ENCODE results near the gene DACT2. TPM values are rescaled to one million over a fixed set of nuclear protein-coding genes. Genes with fewer than 3 reads are reported as not detected.

Gene DACT2
- total RNA-seq, 1 experiment from 2014 or later: not detected

DNA sequence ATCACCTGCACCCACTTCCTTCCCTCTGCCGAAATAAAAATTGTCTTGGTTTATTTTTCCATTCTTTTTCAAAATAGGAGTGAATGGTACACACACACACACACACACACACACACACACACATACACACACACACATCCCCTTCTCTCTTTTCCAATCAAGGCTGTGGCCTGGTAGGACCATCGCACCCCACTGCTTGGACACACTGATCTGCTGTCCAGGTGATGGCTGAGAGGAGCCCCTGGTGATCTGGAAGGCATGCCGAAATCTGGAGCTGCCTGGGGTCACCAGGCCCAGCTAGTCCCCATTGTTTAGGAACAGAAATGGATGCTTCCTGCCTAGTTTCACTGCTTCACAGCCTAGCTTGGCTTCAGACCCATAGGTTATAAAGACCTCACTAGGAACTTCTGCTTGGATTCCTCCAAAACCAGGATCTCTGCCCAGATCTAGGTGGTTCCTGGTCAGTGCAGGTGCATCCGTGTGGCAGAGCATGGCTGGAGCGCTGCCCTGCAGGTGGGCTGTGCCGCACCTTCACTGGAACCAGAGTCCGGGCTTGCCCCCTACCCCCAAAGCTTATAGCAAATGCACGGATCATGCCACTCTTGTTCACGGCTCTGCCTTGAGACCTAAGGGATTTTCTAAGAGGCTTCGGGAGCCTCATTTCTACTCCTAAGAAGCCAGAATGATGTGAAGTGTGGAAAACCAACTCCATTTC, 42.9 kb upstream of the DACT2 start:
- Histone ChIP-seq H3K9ac (ENCODE audit: low read length) (no peak overlapping the region), H3K27ac (ENCODE audit: low read depth, low read length) (no peak overlapping the region), H3K4me1 (ENCODE audit: control insufficient read depth in 1 of 2, insufficient read depth in 2 of 2, low read length in 2 of 2) (no peaks in the 10 kb centered on the region), H3K4me3 (replicated peaks in 1 of 2; ENCODE audit: low read depth in 1 of 2, low read length in 2 of 2) (no peak overlapping the region), H3K36me3 (ENCODE audit: control insufficient read depth in 1 of 2, insufficient read depth in 2 of 2, low read length in 2 of 2) (no peaks in the 10 kb centered on the region), H3K9me2 (ENCODE audit: insufficient read depth) (no peaks in the 10 kb centered on the region), H4K20me1 (ENCODE audit: insufficient read depth) (no peaks in the 10 kb centered on the region), H3K27me3 (ENCODE audit: insufficient read depth, low read length) (no peaks in the 10 kb centered on the region), H3K79me2 (ENCODE audit: insufficient read depth, low read length) (no peaks in the 10 kb centered on the region), H3K4me2 (ENCODE audit: low read length) (no peak overlapping the region), H2AFZ (ENCODE audit: low read depth, low read length, poor library complexity, severe bottlenecking) (no peak overlapping the region), H3K9me3 (ENCODE audit: control insufficient read depth in 1 of 2, insufficient read depth in 1 of 2, low read depth in 1 of 2, low read length in 2 of 2) (no peaks in the 10 kb centered on the region)
- CTCF ChIA-PET: interaction anchor here (1.2 kb wide), 1 partner anchor 7 kb away, joined by 3 read pairs; no protein-coding TSS in a partner anchor
- RAD21 ChIA-PET (ENCODE audit: low non-redundant PET in 1 of 2, low total read pairs in 2 of 2, uncharacterized antibody in 2 of 2, unreplicated experiment in 2 of 2): no interaction called here
- ATAC-seq (no peak), DNase-seq (ENCODE audit: low read depth, low spot score) (no peak)
- TF ChIP-seq ELF1 (IDR thresholded peaks at IDR 0.05; ENCODE audit: borderline replicate concordance, low read depth) (no peak), TCF7L2 (IDR thresholded peaks at IDR 0.05; ENCODE audit: borderline replicate concordance, extremely low read depth, insufficient read depth, insufficient read length) (no peak), ZFX (IDR thresholded peaks at IDR 0.05) (no peak), RAD21 (IDR thresholded peaks at IDR 0.05; ENCODE audit: low read depth) (no peak), EZH2 (IDR thresholded peaks at IDR 0.05) (no peak), EZH2phosphoT487 (IDR thresholded peaks at IDR 0.05; ENCODE audit: borderline replicate concordance) (no peak), FOSL1 (IDR thresholded peaks at IDR 0.05; ENCODE audit: low read depth) (no peak), ZNF274 (IDR thresholded peaks at IDR 0.05; ENCODE audit: low read depth, low read length) (no peak), SRF (IDR thresholded peaks at IDR 0.05; ENCODE audit: low read depth) (no peak), SIN3A (IDR thresholded peaks at IDR 0.05; ENCODE audit: low read depth) (no peak), CEBPB (IDR thresholded peaks at IDR 0.05; ENCODE audit: low read depth) (no peak), EGR1 (IDR thresholded peaks at IDR 0.05; ENCODE audit: low read depth) (no peak), SP1 (IDR thresholded peaks at IDR 0.05; ENCODE audit: low read depth) (no peak)
- TF ChIP-seq, protein P1, sequence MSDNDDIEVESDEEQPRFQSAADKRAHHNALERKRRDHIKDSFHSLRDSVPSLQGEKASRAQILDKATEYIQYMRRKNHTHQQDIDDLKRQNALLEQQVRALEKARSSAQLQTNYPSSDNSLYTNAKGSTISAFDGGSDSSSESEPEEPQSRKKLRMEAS (IDR thresholded peaks at IDR 0.05): no peak
- TF ChIP-seq, protein P2, sequence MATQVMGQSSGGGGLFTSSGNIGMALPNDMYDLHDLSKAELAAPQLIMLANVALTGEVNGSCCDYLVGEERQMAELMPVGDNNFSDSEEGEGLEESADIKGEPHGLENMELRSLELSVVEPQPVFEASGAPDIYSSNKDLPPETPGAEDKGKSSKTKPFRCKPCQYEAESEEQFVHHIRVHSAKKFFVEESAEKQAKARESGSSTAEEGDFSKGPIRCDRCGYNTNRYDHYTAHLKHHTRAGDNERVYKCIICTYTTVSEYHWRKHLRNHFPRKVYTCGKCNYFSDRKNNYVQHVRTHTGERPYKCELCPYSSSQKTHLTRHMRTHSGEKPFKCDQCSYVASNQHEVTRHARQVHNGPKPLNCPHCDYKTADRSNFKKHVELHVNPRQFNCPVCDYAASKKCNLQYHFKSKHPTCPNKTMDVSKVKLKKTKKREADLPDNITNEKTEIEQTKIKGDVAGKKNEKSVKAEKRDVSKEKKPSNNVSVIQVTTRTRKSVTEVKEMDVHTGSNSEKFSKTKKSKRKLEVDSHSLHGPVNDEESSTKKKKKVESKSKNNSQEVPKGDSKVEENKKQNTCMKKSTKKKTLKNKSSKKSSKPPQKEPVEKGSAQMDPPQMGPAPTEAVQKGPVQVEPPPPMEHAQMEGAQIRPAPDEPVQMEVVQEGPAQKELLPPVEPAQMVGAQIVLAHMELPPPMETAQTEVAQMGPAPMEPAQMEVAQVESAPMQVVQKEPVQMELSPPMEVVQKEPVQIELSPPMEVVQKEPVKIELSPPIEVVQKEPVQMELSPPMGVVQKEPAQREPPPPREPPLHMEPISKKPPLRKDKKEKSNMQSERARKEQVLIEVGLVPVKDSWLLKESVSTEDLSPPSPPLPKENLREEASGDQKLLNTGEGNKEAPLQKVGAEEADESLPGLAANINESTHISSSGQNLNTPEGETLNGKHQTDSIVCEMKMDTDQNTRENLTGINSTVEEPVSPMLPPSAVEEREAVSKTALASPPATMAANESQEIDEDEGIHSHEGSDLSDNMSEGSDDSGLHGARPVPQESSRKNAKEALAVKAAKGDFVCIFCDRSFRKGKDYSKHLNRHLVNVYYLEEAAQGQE (IDR thresholded peaks at IDR 0.05; ENCODE audit: low read depth): no peak
- POLR2A ChIA-PET: no interaction called here
- intact Hi-C loops (cut with micrococcal nuclease): no loop called here
- BruUV-seq (replicated peaks): no TSS peak

Data from HCT116 (cell line).